Neuronal stem cell (in vitro differentiated cells): ENCODE measurements around the gene CREB3L2.
"Not testable (repeated sequence)": the region's sequence is repeated elsewhere in the genome, so short reads cannot be mapped to it uniquely, and the experiment has no call there.

Experiments used
- DNase-seq: peaks from one replicate; pipeline ENCODE4 v3.0.0-alpha.2; 2013; ENCODE audit warnings: low spot score
- H2AFZ ChIP-seq: one replicate; pipeline ENCODE4 v1.6.1; 2013; ENCODE audit warnings: mild to moderate bottlenecking, low read length, inconsistent platforms
- H2AK5ac ChIP-seq: 2 replicates; pipeline ENCODE4 v1.6.1; 2013; ENCODE audit warnings: low read depth, mild to moderate bottlenecking, inconsistent platforms, low read length, moderate library complexity, mixed read lengths
- H2BK120ac ChIP-seq: 2 replicates; pipeline ENCODE4 v1.6.1; 2013; ENCODE audit warnings: low read depth, mild to moderate bottlenecking, inconsistent platforms, low read length, moderate library complexity, mixed read lengths
- H2BK12ac ChIP-seq: one replicate; pipeline ENCODE4 v1.6.1; 2013; ENCODE audit warnings: low read length, inconsistent platforms
- H2BK15ac ChIP-seq: 2 replicates; pipeline ENCODE4 v1.6.1; 2013; ENCODE audit warnings: mild to moderate bottlenecking, low read length, inconsistent platforms, mixed read lengths
- H2BK5ac ChIP-seq: one replicate; pipeline ENCODE4 v1.6.1; 2013; ENCODE audit warnings: inconsistent platforms, mild to moderate bottlenecking, low read length, moderate library complexity
- H3K14ac ChIP-seq: one replicate; pipeline ENCODE4 v1.6.1; 2013; ENCODE audit warnings: low read length, inconsistent platforms
- H3K18ac ChIP-seq: 2 replicates; pipeline ENCODE4 v1.6.1; 2013; ENCODE audit warnings: low read length, inconsistent platforms
- H3K23ac ChIP-seq: 2 replicates; pipeline ENCODE4 v1.6.1; 2013; ENCODE audit warnings: low read depth, mild to moderate bottlenecking, mixed read lengths, low read length, inconsistent platforms; ENCODE audit not compliant: poor library complexity
- H3K27ac ChIP-seq: replicated peaks from 3 replicates; pipeline ENCODE4 v1.5.1; 2013; ENCODE audit warnings: low read length, inconsistent platforms
- H3K27me3 ChIP-seq, 3 experiments: 2 replicates each; pipeline ENCODE4 v1.6.1; 2013; ENCODE audit warnings: low read length in 3 of 3, mild to moderate bottlenecking in 2 of 3, inconsistent platforms in 1 of 3, low read depth in 1 of 3, mixed read lengths in 1 of 3, moderate library complexity in 1 of 3; ENCODE audit not compliant: control insufficient read depth in 3 of 3, insufficient read depth in 3 of 3
- H3K36me3 ChIP-seq, 2 donors: replicated peaks in 1 of 2; 2 replicates each; pipeline ENCODE4 v1.6.1; 2013; ENCODE audit warnings: low read length in 2 of 2; ENCODE audit not compliant: control insufficient read depth in 2 of 2, insufficient read depth in 2 of 2
- H3K4ac ChIP-seq: 2 replicates; pipeline ENCODE4 v1.6.1; 2013; ENCODE audit warnings: inconsistent platforms, mild to moderate bottlenecking, low read length, moderate library complexity
- H3K4me1 ChIP-seq, 2 donors: 1 replicate in 1 of 2; 2 replicates in 1 of 2; pipeline ENCODE4 v1.6.1; 2013; ENCODE audit warnings: low read length in 2 of 2, low read depth in 1 of 2; ENCODE audit not compliant: control insufficient read depth in 2 of 2, insufficient read depth in 1 of 2
- H3K4me2 ChIP-seq: one replicate; pipeline ENCODE4 v1.6.1; 2013; ENCODE audit warnings: mild to moderate bottlenecking, low read length, inconsistent platforms; ENCODE audit not compliant: insufficient read depth, poor library complexity, severe bottlenecking
- H3K4me3 ChIP-seq, 2 donors: 2 replicates each; pipeline ENCODE4 v1.5.1; 2013; ENCODE audit warnings: low read length in 2 of 2, mild to moderate bottlenecking in 2 of 2, inconsistent platforms in 1 of 2, moderate library complexity in 1 of 2
- H3K79me1 ChIP-seq: one replicate; pipeline ENCODE4 v1.6.1; 2013; ENCODE audit warnings: low read depth, mild to moderate bottlenecking, inconsistent platforms, low read length, moderate library complexity
- H3K9ac ChIP-seq: one replicate; pipeline ENCODE4 v1.6.1; 2013; ENCODE audit warnings: mild to moderate bottlenecking, low read depth, low read length, inconsistent platforms; ENCODE audit not compliant: poor library complexity
- H3K9me3 ChIP-seq, 2 donors: replicated peaks in 1 of 2; 2 replicates each; pipeline versions ENCODE3 to v1.6.1; 2013; ENCODE audit warnings: low read length in 2 of 2, mild to moderate bottlenecking in 2 of 2, inconsistent platforms in 1 of 2, low read depth in 1 of 2, mixed read lengths in 1 of 2, moderate library complexity in 1 of 2; ENCODE audit not compliant: control insufficient read depth in 2 of 2, insufficient read depth in 1 of 2
- H4K8ac ChIP-seq: one replicate; pipeline ENCODE4 v1.6.1; 2013; ENCODE audit warnings: low read depth, mild to moderate bottlenecking, inconsistent platforms, low read length, moderate library complexity
- H4K91ac ChIP-seq: one replicate; pipeline ENCODE4 v1.6.1; 2013; ENCODE audit warnings: low read length, low read depth, mild to moderate bottlenecking, inconsistent platforms; ENCODE audit not compliant: poor library complexity
- WGBS, 2 donors: extraction: QIAGEN DNeasy Blood & Tissue Kit; methylation state at CpG; one replicate each; pipeline ENCODE4 v1.1.7; 2013; ENCODE audit warnings: missing lambda C conversion rate in 2 of 2, mixed read lengths in 1 of 2; ENCODE audit not compliant: insufficient read length in 2 of 2, insufficient replicate concordance in 1 of 2; ENCODE audit errors: extremely low coverage in 2 of 2; 5-methylcytosine and 5-hydroxymethylcytosine counted together

CREB3L2 gene

DNA sequence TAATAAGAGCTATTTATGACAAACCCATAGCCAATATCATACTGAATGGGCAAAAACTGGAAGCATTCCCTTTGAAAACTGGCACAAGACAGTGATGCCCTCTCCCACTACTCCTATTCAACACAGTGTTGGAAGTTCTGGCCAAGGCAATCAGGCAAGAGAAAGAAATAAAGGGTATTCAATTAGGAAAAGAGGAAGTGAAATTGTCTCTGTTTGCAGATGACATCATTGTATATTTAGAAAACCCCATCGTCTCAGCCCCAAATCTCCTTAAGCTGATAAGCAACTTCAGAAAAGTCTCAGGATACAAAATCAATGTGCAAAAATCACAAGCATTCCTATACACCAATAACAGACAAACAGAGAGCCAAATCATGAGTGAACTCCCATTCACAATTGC, 38.2 kb upstream of the CREB3L2 start:
- not testable (repeated sequence) for H2BK12ac ChIP-seq, H3K36me3 ChIP-seq, H2BK15ac ChIP-seq, H2AK5ac ChIP-seq, H3K4me3 ChIP-seq, H3K4me2 ChIP-seq, H3K79me1 ChIP-seq, H2BK5ac ChIP-seq, H3K4me1 ChIP-seq, H3K4ac ChIP-seq, H3K18ac ChIP-seq, DNase-seq, H3K23ac ChIP-seq, H3K14ac ChIP-seq, H4K91ac ChIP-seq, H3K27ac ChIP-seq, H2AFZ ChIP-seq, H4K8ac ChIP-seq, H3K27me3 ChIP-seq, H3K9ac ChIP-seq, H2BK120ac ChIP-seq
- WGBS, 2 donors: no CpG with 5 or more reads among the region's 1 CpG
- H3K9me3 ChIP-seq: peaks cover 4 to 12% of the 10 kb centered on the region in 2 donors

- DNase-seq: no peak
- Histone ChIP-seq H4K8ac (no peak overlapping the region), H4K91ac (no peak overlapping the region), H2BK5ac (no peak overlapping the region), H3K9me3 (peaks cover 4 to 15% of the 10 kb centered on the region in 2 donors), H3K27ac (no peak overlapping the region), H3K4ac (no peak overlapping the region), H3K4me3 (no peak overlapping the region), H3K4me2 (no peak overlapping the region), H3K14ac (no peak overlapping the region), H3K79me1 (no peaks in the 10 kb centered on the region), H3K9ac (no peak overlapping the region), H2BK15ac (no peak overlapping the region), H2BK120ac (no peak overlapping the region), H3K36me3 (no peaks in the 10 kb centered on the region), H3K27me3 (no peaks in the 10 kb centered on the region), H2AFZ (no peak overlapping the region), H3K4me1 (no peaks in the 10 kb centered on the region), H3K23ac (no peak overlapping the region), H2AK5ac (no peak overlapping the region), H3K18ac (no peak overlapping the region), H2BK12ac (no peak overlapping the region)
- 100% methylated on average over 1 of the region's 2 CpGs; no CpG with 5 or more reads in 1 of the 2 donors for WGBS, 2 donors
These were observed 34.2 kb upstream of the CREB3L2 start for GRCh38 chr7:138036135-138036534.

GRCh38 chr7:138033241-138033640, 31.4 kb upstream of the CREB3L2 start:
- Histone ChIP-seq H3K9me3 (peaks cover 4 to 15% of the 10 kb centered on the region in 2 donors), H3K27ac (no peak overlapping the region)
- no peak for DNase-seq

DNA sequence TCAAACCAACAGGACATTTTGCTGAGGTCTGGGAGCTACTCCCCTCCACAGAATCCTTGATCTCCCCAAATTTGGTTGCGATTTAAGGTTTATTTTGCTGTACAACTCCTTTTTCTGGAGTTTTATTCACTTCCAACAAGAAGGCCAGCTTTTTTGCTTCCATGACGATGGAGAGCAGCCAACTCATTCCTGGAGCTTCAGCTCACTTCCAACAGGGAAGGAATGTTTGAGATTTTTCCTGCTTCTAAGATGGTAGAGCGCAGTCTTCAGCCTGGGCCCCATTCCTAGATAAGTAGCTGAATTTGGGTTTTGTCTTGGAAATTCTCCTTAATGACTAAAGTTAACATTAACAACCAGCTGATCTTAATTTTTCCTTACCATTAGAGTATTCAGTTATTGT, 30.9 kb upstream of the CREB3L2 start:
- H2BK5ac ChIP-seq: no peak overlapping the region
- no peak for DNase-seq
- no peak overlapping the region for H2BK12ac ChIP-seq
- H2AFZ ChIP-seq: no peak overlapping the region
- WGBS, 2 donors: no CpG with 5 or more reads among the region's 3 CpGs
- no peaks in the 10 kb centered on the region for H3K36me3 ChIP-seq
- H3K14ac ChIP-seq: no peak overlapping the region
- no peaks in the 10 kb centered on the region for H3K27me3 ChIP-seq
- H3K9me3 ChIP-seq: peaks cover 4 to 15% of the 10 kb centered on the region in 2 donors
- no peak overlapping the region for H2BK120ac ChIP-seq
- no peak overlapping the region for H3K4me3 ChIP-seq
- H3K9ac ChIP-seq: no peak overlapping the region
- no peak overlapping the region for H4K8ac ChIP-seq
- no peak overlapping the region for H3K23ac ChIP-seq
- no peak overlapping the region for H3K4me2 ChIP-seq
- H3K79me1 ChIP-seq: no peaks in the 10 kb centered on the region
- H2BK15ac ChIP-seq: no peak overlapping the region
- H3K4ac ChIP-seq: no peak overlapping the region
- no peak overlapping the region for H2AK5ac ChIP-seq
- H3K18ac ChIP-seq: no peak overlapping the region
- no peak overlapping the region for H3K27ac ChIP-seq
- no peaks in the 10 kb centered on the region for H3K4me1 ChIP-seq
- H4K91ac ChIP-seq: no peak overlapping the region

More at GRCh38 chr7:138033241-138033640, 31.4 kb upstream of the CREB3L2 start:
- H4K91ac ChIP-seq: no peak overlapping the region
- no peaks in the 10 kb centered on the region for H3K36me3 ChIP-seq
- no peak overlapping the region for H3K14ac ChIP-seq
- no peaks in the 10 kb centered on the region for H3K79me1 ChIP-seq
- H3K9ac ChIP-seq: no peak overlapping the region
- H3K23ac ChIP-seq: no peak overlapping the region
- H4K8ac ChIP-seq: no peak overlapping the region
- no peak overlapping the region for H3K4me3 ChIP-seq
- no CpG with 5 or more reads among the region's 4 CpGs for WGBS, 2 donors
- no peaks in the 10 kb centered on the region for H3K27me3 ChIP-seq
- no peak overlapping the region for H2BK12ac ChIP-seq
- H2BK5ac ChIP-seq: no peak overlapping the region
- no peak overlapping the region for H2BK15ac ChIP-seq
- no peak overlapping the region for H3K4me2 ChIP-seq
- H3K18ac ChIP-seq: no peak overlapping the region
- no peak overlapping the region for H2AK5ac ChIP-seq
- H2AFZ ChIP-seq: no peak overlapping the region
- no peak overlapping the region for H2BK120ac ChIP-seq
- H3K4ac ChIP-seq: no peak overlapping the region
- H3K4me1 ChIP-seq: no peaks in the 10 kb centered on the region
